ENCODE data around the gene AARS1.
"Not testable (repeated sequence)": the region's sequence is repeated elsewhere in the genome, so short reads cannot be mapped to it uniquely, and the experiment has no call there.

Gene AARS1

DNA sequence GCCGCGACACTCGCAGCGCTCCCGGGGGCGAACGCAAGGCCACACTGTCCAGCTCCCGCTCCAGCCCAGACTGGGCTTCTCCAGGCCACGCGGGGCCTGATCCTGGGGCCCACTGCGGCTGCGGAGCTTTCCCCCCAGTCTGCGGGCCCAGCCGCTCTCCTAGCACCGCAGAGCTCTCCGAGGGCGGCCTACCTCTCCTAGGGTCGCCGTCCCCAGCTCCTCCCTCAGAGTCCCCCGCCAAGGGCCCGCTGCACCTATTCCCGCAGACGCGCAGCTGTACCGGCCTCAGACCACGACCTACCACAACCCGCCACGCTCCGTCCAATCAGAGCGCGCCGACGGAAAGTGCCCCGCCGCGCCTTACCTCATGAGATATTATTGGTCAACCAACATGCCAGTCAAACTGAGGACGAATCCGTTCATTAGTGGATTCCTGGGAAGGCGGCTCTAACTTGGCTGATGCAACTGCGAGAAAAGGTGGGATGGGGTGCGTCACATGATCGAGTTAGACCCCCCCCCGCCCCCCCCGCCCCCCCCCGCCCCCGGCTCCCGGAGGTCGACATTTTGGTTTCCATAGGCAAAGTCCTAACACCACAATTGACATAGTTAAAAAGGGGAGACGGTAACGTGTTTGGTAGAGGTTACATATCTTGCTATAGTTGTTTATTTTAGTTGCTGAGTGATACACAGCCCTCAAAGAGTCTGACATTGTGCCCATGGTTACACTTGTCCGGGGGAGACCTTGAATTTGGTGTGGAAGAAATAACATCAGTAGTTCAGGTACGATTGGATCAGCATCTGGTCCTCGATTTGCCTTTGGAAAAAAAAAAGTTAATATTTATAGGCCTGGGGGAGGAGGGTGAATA is at the start of gene AARS1:
AARS1 (minus strand) TSS at position 278 of the 866 bp plus-strand sequence. CDS start 6,743 bp downstream, outside the sequence.
- Mint-ChIP-seq H3K36me3 (peaks cover 46% of the 10 kb centered on the region), H3K27ac (peak within 1 kb of the TSS; percentile 99), H3K9me3 (no peaks in the 10 kb centered on the region), H3K4me1 (peaks cover 7% of the 10 kb centered on the region), H3K4me3 (peak within 1 kb of the TSS; percentile 96)
- ATAC-seq (peak; percentile 99), DNase-seq (ENCODE audit: low spot score in 2 of 2) (peak; percentile 84 to 97)

DNA sequence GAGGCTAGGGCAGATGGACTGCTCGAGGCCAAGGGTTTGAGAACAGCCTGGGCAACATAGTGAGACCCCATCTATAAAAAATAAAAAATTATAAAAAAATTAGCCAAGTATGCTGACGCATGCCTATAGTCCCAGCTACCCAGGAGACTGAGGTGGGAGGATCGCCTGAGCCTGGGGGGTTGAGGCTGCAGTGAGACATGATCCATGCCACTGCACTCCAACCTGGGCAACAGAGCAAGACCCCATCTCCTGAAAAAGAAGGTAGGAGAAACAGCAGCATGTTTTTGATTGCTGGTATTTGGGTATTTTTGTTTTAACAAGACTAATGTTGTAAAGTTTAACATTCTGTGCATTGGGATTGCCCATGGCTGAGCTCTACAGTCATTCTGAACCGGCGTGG is 48.5 kb upstream of the AARS1 start:
- no peak overlapping the region for H3K27ac Mint-ChIP-seq
- no peak overlapping the region for H3K4me3 Mint-ChIP-seq
- ATAC-seq (no peak), DNase-seq (ENCODE audit: low spot score in 2 of 2) (no peak)
- H3K36me3 Mint-ChIP-seq, result peaks cover 45% of the 10 kb centered on the region
- H3K4me1 Mint-ChIP-seq, result no peaks in the 10 kb centered on the region
- no peaks in the 10 kb centered on the region for H3K9me3 Mint-ChIP-seq

GRCh38 chr16:70332728-70333127 is 43.4 kb upstream of the AARS1 start:
- not testable (repeated sequence) for H3K27ac Mint-ChIP-seq; H3K4me3 Mint-ChIP-seq; ATAC-seq; H3K9me3 Mint-ChIP-seq; H3K4me1 Mint-ChIP-seq; DNase-seq (ENCODE audit: low spot score in 2 of 2)
- H3K36me3 Mint-ChIP-seq, result peaks cover 87% of the 10 kb centered on the region

DNA sequence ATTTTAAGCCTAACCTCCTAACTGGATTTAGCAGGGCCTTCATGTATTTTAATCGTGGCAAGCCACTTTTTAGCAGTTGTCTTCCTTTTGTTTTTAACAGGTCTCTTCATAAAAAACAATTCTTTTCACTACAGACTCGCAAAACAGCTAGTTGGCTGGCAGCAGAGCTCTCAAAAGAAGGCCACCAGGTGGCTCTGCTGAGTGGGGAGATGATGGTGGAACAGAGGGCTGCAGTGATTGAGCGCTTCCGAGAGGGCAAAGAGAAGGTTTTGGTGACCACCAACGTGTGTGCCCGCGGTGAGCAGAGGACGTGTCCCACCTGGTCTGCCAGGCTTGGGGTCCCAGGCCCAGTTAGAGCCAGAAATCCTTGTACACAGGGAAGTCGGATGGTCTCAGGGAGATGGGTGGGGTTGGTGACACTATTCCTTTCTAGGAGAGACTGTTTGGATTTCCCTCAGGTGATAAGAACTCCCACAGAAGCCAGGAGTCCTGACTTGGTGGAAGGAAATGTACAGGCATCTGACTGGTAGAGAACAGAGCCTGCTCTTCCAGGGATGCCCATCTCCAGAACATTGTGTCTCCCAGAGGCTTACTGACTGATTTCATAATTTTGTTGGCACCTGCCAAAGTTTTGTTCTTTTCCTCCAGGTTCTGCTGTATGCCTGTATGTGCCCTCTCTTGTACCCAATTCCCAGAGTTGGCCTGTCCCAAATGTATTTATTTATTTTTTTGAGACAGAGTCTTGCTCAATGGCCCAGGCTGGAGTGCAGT is 42.5 kb upstream of the AARS1 start:
- Mint-ChIP-seq H3K4me3 (no peak overlapping the region), H3K4me1 (no peaks in the 10 kb centered on the region), H3K36me3 (peaks cover 92% of the 10 kb centered on the region), H3K9me3 (no peaks in the 10 kb centered on the region), H3K27ac (no peak overlapping the region)
- DNase-seq (ENCODE audit: low spot score in 2 of 2) (no peak), ATAC-seq (peak; percentile 45)

- ATAC-seq (no peak), DNase-seq (ENCODE audit: low spot score in 2 of 2) (no peak)
- no peaks in the 10 kb centered on the region for H3K9me3 Mint-ChIP-seq
- no peaks in the 10 kb centered on the region for H3K4me1 Mint-ChIP-seq
- no peak overlapping the region for H3K27ac Mint-ChIP-seq
- H3K36me3 Mint-ChIP-seq, result peaks cover 92% of the 10 kb centered on the region
- no peak overlapping the region for H3K4me3 Mint-ChIP-seq
These were observed 41.8 kb upstream of the AARS1 start for GRCh38 chr16:70331091-70331490.

- H3K4me3 Mint-ChIP-seq, result no peak overlapping the region
- H3K27ac Mint-ChIP-seq, result no peak overlapping the region
- DNase-seq (ENCODE audit: low spot score in 2 of 2), result no peak
- peaks cover 100% of the 10 kb centered on the region for H3K36me3 Mint-ChIP-seq
- H3K9me3 Mint-ChIP-seq, result no peaks in the 10 kb centered on the region
- peaks cover 6% of the 10 kb centered on the region for H3K4me1 Mint-ChIP-seq
- no peak for ATAC-seq
These were observed 35.9 kb upstream of the AARS1 start for GRCh38 chr16:70324998-70325747.

GRCh38 chr16:70320121-70320520 is 30.8 kb upstream of the AARS1 start:
- no peak for DNase-seq (ENCODE audit: low spot score in 2 of 2)
- no peak for ATAC-seq
- Mint-ChIP-seq H3K4me3 (no peak overlapping the region), H3K36me3 (peaks cover 100% of the 10 kb centered on the region), H3K27ac (no peak overlapping the region), H3K9me3 (no peaks in the 10 kb centered on the region), H3K4me1 (peaks cover 6% of the 10 kb centered on the region)

DNA sequence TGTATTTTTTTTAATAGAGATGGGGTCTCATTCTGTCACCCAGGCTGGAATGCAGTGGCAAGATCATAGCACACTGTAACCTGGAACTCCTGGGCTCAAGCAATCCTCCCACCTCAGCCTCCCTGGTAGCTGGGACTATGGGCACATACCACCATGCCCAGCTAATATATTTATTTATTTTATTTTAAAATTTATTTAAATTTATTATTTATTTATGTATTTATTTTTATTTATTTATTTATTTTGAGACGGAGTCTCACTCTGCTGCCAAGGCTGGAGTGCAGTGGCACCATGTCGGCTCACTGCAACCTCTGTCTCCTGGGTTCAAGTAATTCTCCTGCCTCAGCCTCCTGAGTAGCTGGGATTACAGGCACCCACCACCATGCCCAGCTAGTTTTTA is 18.4 kb upstream of the AARS1 start:
- Mint-ChIP-seq H3K36me3 (peaks cover 41% of the 10 kb centered on the region), H3K4me1 (peaks cover 13% of the 10 kb centered on the region)
- H3K4me3 Mint-ChIP-seq; H3K9me3 Mint-ChIP-seq; DNase-seq (ENCODE audit: low spot score in 2 of 2); H3K27ac Mint-ChIP-seq; ATAC-seq: not testable (repeated sequence)

DNA sequence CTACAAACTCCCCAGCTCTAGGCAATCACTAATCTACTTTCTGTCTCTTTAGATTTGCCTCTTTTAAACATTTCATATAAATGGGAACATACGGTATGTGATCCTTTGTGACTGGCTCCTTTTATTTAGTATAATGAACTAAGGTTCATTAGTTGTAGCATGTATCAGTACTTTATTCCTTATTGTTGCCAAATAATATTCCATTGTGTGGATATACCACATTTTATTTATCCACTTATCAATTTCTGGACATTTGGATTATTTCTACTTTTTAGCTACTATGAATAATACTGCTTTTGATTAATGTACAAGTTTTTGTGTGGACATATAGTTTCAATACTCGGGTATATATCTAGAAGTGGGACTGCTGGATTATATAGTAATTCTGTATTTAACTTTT is 17.6 kb upstream of the AARS1 start:
- Mint-ChIP-seq H3K9me3 (no peaks in the 10 kb centered on the region), H3K4me1 (peaks cover 16% of the 10 kb centered on the region), H3K4me3 (no peak overlapping the region), H3K36me3 (peaks cover 44% of the 10 kb centered on the region), H3K27ac (no peak overlapping the region)
- ATAC-seq (no peak), DNase-seq (ENCODE audit: low spot score in 2 of 2) (no peak)

GRCh38 chr16:70304892-70305448 is 15.7 kb upstream of the AARS1 start:
- DNase-seq (ENCODE audit: low spot score in 2 of 2) (no peak), ATAC-seq (peak; percentile 60)
- H3K4me1 Mint-ChIP-seq, result peaks cover 35% of the 10 kb centered on the region
- peak overlapping the region; percentile 5 for H3K27ac Mint-ChIP-seq
- no peak overlapping the region for H3K4me3 Mint-ChIP-seq
- H3K36me3 Mint-ChIP-seq, result peaks cover 55% of the 10 kb centered on the region
- peaks cover 10% of the 10 kb centered on the region for H3K9me3 Mint-ChIP-seq

- Mint-ChIP-seq H3K9me3 (peaks cover 10% of the 10 kb centered on the region), H3K4me3 (no peak overlapping the region), H3K36me3 (peaks cover 54% of the 10 kb centered on the region), H3K27ac (peak overlapping the region; percentile 40), H3K4me1 (peaks cover 47% of the 10 kb centered on the region)
- DNase-seq (ENCODE audit: low spot score in 2 of 2) (no peak), ATAC-seq (no peak)
These were observed 13.4 kb upstream of the AARS1 start for GRCh38 chr16:70302745-70303144.

GRCh38 chr16:70301121-70301520 is 11.8 kb upstream of the AARS1 start:
- Mint-ChIP-seq H3K36me3 (peaks cover 54% of the 10 kb centered on the region), H3K9me3 (peaks cover 10% of the 10 kb centered on the region), H3K27ac (peak overlapping the region; percentile 50), H3K4me3 (peak overlapping the region; percentile 87), H3K4me1 (peaks cover 47% of the 10 kb centered on the region)
- ATAC-seq (no peak), DNase-seq (ENCODE audit: low spot score in 2 of 2) (no peak)

- peaks cover 38% of the 10 kb centered on the region for H3K4me1 Mint-ChIP-seq
These were observed 10.0 kb upstream of the AARS1 start, which contains the start of gene DDX19B for GRCh38 chr16:70298988-70299938. Gene DDX19B, plus strand, starts transcription at chr16:70299186. Its CDS starts 112 bp downstream, at chr16:70299298.

DNA sequence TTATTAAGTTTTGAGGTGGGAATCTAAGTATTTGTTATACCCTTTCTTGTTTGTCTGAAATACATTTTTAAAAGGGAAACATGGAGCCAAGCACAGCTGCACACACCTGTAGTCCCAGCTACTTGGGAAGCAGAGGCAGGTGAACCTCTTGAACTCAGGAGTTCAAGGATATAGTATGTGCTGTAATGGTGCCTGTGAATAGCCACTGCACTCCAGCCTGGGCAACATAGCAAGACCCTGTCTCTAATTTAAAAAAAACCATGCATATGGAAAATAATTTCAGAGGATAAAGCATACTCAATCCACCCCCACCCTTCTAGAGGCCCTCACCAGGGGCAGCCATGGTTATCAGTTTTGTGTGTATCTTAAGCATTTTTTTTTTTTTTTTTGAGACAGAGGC is 6.3 kb upstream of the AARS1 start:
- ATAC-seq (no peak), DNase-seq (ENCODE audit: low spot score in 2 of 2) (no peak)
- H3K4me1 Mint-ChIP-seq, result peaks cover 19% of the 10 kb centered on the region
- no peak overlapping the region for H3K27ac Mint-ChIP-seq
- H3K4me3 Mint-ChIP-seq, result no peak overlapping the region
- no peaks in the 10 kb centered on the region for H3K9me3 Mint-ChIP-seq
- H3K36me3 Mint-ChIP-seq, result peaks cover 13% of the 10 kb centered on the region

More at GRCh38 chr16:70298988-70299938, 10.0 kb upstream of the AARS1 start, which contains the start of gene DDX19B:
- H3K4me3 Mint-ChIP-seq, result peak within 1 kb of the TSS; percentile 87
- ATAC-seq (peak; percentile 91), DNase-seq (ENCODE audit: low spot score in 2 of 2) (peak; percentile 40 to 79)
- H3K27ac Mint-ChIP-seq, result peak within 1 kb of the TSS; percentile 96
- peaks cover 10% of the 10 kb centered on the region for H3K9me3 Mint-ChIP-seq
- peaks cover 46% of the 10 kb centered on the region for H3K36me3 Mint-ChIP-seq

All from stimulated activated effector memory CD8-positive, alpha-beta T cell treated with anti-CD3 and anti-CD28 coated beads, Interleukin-12 subunit alpha, Interleukin-12 subunit beta, amount 100 ng/mL, for 72 hours (primary cell).